Esophagus muscularis mucosa (tissue), 4 donors: Measurements from ENCODE around the gene SLC6A11.

Experiments
- CTCF ChIP-seq, 3 experiments: fragments of 200-600 bp in 2 of 3; fragments of 450-650 bp in 1 of 3; sonication (generic) in 2 of 3; IDR thresholded peaks; one replicate each; pipeline ENCODE4 v1.5.1; 2017 to 2019; ENCODE audit warnings: antibody characterized with exemption in 3 of 3, mild to moderate bottlenecking in 2 of 3, moderate library complexity in 1 of 3
- EP300 ChIP-seq: sonication (generic); formaldehyde crosslinking; IDR thresholded peaks from one replicate; pipeline ENCODE4 v1.6.1; 2017; ENCODE audit warnings: antibody characterized with exemption
- POLR2A ChIP-seq: fragments of 450-650 bp; IDR thresholded peaks from one replicate; pipeline ENCODE4 v1.6.1; 2017; ENCODE audit warnings: antibody characterized with exemption, moderate library complexity, mild to moderate bottlenecking, low read depth
- POLR2AphosphoS5 ChIP-seq, 2 donors: sonication (generic); formaldehyde crosslinking; IDR thresholded peaks; one replicate each; pipeline ENCODE4 v1.6.1; 2017; ENCODE audit warnings: antibody characterized with exemption in 2 of 2

- TF ChIP-seq POLR2A, result no peak
- no peak for TF ChIP-seq CTCF (IDR thresholded peaks at IDR 0.05)
- no peak for TF ChIP-seq EP300
- no peak for TF ChIP-seq POLR2AphosphoS5 (IDR thresholded peaks at IDR 0.05)
Measured at GRCh38 chr3:10870296-10870695, 54.3 kb downstream of the SLC6A11 start.
